Right forelimb (tissue), 1 donor: ENCODE measurements around the gene CMPK1.
"Not testable (repeated sequence)": the region's sequence is repeated elsewhere in the genome, so short reads cannot be mapped to it uniquely, and the experiment has no call there.

Experiments used
- DNase-seq: peaks from one replicate; pipeline ENCODE4 v3.0.0-alpha.2; 2018

Gene CMPK1, protein sequence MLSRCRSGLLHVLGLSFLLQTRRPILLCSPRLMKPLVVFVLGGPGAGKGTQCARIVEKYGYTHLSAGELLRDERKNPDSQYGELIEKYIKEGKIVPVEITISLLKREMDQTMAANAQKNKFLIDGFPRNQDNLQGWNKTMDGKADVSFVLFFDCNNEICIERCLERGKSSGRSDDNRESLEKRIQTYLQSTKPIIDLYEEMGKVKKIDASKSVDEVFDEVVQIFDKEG

DNA sequence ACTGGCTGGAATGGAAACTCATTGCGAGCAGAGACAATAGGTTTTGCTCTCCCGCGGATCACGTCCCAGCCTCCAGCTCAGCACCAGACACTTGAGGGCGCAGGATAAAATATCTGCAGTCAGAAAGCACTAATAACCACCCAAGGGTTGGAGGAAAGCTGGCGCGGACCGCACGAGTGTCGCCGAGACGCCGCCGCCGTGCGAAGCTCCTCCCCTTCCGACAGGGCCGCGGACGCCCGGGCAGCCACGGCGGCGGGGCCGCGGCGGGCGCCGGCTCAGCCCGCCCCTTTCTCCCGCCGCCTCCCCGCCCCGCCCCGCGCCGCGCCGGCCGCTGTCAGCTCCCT, at the start of gene CMPK1:
Gene CMPK1 (plus strand): TSS at position 213 of the 344 bp plus-strand sequence. CDS start 156 bp downstream, outside the sequence.
- peak; percentile 86 for DNase-seq

DNA sequence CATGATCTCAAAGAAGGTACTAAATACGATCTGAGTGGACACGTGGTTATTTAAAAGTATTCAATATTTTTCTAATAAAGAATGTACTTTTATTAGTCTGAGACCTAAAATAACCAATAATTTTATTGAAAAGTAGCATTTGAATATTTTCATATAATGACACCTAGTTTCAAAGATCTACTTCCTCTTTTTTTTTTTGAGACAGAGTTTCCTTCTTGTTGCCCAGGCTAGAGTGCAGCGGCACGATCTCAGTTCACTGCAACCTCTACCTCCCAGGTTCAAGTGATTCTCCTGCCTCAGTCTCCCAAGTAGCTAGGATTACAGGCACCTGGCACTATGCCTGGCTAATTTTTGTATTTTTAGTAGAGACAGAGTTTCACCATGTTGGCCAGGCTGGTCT, 45.5 kb upstream of the CMPK1 start:
- DNase-seq, result not testable (repeated sequence)

DNA sequence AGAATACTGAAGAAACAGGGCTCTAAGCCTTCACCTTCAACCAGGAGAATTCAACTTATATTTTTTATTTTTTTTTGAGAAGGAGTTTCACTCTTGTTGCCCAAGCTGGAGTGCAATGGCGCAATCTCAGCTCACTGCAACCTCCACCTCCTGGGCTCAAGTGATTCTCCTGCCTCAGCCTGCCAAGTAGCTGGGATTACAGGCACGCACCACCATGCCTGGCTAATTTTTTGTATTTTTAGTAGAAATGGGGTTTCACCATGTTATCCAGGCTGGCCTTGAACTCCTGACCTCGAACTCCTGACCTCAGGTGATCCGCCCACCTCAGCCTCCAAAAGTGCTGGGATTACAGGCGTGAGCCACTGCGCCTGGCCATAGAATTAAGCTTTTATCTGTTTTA, 38.7 kb upstream of the CMPK1 start:
- DNase-seq, result not testable (repeated sequence)

DNA sequence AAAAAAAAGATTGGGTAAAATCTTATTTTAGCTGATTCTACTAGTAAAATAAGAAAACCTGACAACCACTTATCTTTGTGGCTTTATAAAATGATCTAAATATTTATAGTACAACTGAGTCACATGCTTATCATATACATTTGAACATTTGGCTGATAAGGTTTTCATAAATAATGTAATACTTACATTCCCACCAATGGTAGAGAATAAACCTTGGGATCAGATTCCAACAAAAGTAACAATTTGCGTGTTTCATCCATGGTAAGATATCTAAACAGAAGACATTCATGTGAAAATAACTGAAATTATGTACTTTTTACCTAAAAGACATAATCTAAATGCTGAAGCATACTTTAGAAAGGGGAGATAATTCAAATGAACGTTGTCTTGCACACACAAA, 38.0 kb upstream of the CMPK1 start:
- DNase-seq, result no peak

DNA sequence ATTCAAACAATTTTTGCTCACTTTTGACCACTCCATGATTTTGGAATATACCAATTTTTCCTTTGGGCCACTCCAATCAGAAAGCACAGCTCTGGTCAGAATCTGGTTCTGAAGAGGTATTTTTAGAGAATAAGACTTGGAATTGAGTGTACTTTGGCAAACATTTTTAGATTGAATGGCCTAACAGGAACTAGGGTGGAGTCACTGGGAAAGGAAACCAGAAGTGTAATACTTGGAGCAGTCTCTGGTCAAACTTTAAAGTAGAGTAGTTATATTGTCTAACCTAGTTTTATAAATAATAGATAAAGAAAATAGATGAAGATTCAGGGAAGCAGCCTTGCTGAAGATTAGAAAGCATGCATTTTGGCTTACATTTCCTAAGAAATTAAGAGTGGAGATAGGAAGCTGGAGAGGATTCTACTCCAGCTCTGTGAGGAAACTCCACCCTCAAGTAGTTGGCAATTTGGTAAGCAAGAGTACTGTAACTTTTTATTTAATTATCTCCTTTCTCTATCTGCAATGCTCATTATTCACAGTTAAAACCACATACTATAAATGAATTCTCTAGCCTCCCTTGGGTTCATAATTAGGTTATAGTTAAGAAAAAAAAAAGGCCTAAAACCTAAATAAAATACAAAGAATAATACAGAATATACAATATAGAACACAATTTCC, 35.4 kb upstream of the CMPK1 start:
- DNase-seq, result no peak

DNA sequence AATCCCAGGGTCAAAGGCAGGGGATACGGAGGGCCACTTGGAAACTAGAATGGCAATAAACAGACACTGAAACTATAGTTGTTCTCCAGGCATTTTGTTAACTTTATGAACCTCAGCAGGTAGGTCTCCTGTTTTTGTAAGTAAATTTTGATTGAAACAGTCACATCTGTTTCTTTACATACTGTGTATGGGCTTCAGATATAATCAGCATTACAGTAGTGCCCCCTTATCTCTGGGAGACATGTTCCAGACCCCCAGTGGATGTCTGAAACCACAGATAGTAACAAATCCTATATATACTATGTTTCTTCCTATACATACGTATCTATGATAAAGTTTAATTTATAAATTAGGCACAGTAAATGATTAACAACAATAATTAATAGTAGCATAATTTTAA, 31.1 kb upstream of the CMPK1 start:
- DNase-seq, result no peak

DNA sequence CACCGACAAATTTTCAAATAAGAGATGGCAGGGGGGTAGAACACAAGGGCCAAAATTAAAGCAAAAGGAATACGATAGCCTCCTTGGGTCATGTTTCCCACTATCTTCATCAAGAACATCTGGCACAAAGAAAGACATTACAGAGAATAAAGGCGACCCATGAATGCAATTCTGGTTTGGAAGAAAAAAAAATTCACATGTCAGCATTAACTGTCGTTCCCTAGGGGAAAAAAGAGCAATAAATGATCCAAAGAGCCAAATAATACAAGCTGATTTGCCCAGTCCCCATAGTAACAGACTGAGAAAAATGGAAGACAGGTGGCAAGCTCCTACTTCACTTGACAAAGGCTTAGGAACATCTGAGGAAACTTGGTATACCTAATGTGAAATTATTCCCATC, 24.2 kb upstream of the CMPK1 start:
- DNase-seq, result no peak

DNA sequence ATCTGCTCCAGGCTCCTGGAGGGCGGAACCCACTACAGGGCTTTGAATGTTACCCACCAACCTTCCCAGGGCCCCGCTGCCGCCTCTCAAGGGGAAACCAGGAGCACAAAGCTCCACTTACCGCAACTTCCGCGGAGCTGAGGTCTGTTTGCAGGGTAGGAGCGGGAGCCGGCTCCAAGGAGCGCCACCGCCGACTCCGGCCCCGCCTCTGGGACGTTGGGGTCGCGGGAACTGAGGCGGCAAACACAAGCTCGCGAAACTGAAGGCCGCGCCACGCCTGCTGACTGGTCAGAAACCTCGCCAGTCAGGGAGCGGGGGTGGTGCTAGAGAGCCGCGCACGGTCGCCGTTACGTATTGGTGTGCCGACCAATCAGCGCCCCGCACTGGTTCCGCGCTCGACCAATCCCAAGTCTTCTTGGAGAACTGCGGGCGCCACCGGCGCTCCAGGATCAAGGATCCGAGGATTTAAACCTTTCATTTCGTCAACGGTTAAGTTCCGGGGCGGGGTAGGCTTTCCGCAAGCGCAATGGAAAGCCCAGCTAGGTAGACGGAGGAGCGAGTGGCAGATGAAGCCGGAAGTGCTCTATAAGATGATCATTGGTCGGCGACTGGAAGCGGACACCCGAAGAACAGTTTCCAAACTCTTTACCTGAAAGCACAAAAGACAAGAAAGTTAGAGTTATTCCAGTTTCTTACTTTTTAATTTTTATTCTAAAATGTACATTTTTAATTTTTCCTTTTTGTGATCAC, 19.5 kb upstream of the CMPK1 start, which contains the start of gene STIL:
Gene STIL (minus strand): TSS at position 233 of the 750 bp plus-strand sequence. CDS start 3,828 bp downstream, outside the sequence.
- peak; percentile 99 for DNase-seq

DNA sequence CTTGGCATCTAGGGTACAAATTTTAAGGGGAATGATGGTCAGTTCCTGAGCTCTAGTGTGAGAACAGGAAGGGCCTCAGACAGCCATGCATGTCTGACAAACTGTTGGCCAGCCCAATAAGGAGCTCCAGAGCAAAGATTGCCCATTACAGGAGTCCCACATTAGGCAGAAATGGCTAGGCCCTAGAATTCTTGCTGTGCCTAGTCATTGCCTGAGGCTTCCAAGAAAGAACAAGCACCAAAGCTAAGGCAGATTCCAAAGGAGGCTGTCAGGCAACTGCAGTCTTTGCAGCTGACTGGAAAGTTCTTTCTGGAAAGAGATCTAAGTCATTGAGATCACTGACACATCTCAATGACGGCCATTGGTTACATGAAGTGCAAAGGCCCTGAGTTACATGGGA, 15.7 kb upstream of the CMPK1 start:
- no peak for DNase-seq

DNA sequence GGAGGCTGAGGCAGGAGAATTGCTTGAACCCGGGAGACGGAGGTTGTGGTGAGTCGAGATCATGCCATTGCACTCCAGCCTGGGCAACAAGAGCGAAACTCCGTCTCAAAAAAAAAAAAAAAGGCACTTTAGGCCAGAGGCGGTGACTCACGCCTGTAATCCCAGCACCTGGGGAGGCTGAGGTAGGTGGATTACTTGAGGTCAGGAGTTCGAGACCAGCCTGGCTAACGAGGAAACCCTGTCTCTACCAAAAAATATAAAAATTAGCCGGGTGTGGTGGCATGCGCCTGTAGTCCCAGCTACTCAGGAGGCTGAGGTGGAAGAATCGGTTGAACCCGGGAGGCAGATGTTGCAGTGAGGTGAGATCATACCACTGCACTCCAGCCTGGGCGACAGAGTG, 13.6 kb upstream of the CMPK1 start:
- not testable (repeated sequence) for DNase-seq

DNA sequence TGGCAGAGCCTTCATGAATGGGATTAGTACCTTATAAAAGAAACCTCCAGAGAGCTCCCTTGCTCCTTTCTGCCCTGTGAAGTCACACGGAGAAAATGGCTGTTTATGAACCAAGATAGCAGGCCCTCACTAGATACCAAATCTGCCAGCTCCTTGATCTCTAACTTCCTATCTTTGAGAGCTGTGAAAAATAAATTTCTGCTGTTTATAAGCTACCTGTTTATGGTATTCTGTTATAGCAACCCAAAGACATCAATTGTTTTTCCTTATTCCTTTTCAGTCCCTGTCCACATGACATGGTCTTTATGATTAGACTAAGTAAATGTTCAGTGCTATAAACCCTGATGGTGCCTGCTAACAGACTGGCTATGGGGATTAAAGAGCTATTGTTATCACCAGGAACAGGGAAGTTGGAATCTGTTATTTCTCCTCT, 10.0 kb upstream of the CMPK1 start:
- DNase-seq, result no peak

DNA sequence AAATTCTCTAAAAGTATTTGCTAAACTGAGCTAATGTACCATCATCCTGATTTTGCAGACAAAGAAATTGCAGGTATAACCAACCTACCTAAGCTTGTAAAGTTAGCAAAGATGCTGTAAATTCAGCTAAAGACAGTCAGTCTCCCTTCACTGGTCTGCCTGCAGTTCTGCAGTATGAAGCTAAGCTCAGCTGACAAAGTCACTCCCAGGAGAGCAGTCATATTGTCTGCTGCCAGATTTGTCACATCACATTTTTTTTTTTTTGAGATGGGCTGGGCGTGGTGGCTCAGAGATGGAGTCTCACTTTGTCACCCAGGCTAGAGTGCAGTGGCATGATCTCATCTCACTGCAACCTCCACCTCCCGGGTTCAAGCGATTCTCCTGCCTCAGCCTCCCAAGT, 8.9 kb upstream of the CMPK1 start:
- DNase-seq, result no peak

DNA sequence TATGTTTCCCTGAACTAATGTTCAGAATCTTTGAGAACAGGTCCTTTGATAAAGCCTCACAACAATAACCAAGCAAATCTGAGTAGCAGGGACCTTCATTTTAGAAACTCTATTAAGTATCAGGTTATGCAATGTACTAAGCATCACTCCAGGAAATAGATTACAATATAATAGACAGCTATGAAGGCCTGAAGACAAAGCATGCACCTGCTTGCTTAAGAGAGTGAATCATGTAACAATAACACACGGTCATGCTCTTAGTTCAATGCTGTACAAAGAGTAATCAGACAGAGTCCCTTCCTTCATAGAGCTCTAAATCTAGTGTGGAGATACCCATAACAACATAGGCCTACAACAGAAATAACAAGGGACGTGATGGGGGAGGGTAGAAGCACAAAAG, 8.1 kb upstream of the CMPK1 start:
- no peak for DNase-seq

DNA sequence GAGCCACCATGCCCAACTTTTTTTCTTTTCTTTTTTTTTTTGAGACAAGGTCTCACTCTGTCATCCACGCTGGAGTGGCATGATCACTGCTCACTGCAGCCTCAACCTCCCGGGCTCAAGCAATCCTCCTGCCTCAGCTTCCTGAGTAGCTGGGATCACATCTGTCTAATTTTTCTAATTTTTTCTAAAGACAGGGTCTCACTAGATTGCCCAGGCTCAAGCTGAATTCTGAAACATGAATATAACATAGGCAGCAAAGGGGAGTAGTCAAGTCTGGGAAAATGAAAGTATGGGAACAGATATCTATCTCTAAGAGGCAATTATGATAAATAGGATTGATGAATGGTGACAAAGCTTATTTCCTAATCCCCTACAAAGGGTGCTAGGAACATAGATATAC, 7.3 kb upstream of the CMPK1 start:
- no peak for DNase-seq

DNA sequence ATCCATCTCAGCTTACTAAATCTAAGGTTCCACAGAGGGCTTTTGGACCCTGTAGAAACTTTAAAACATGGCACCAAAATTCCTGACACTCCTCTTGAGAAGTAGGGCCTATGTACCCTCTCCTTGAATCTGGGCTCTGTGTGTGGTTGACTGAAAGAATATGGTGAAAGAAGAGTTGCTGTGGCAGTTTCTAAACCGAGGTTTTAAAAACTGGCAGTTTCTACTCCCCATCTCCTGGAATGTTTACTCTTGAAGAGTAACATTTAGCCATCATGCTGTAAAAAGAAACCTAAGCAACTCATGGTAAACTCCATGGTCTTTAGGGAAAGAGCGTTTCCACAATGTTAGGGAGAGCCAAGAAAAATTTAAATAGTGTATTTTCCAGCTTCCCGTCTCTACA, 4.6 kb upstream of the CMPK1 start:
- no peak for DNase-seq

DNA sequence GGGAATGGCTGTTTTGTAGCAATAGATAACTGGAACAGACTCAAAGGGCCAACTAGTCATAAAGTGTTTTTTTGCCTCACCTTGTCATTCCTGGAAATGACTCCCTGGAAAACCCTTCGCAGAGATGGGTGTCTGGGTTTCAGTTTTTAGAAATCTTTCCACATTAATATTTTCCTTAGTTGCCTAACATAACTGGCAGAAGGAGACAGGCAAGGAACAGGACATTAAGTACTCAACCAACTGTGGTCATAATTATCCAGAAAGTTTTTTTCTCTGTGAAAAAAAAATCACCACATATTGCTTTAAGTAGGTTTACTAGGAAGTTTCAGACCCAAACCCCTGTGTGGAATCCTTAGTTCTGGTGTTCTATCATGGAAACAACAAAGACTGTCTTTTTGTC, 3.4 kb upstream of the CMPK1 start:
- no peak for DNase-seq

DNA sequence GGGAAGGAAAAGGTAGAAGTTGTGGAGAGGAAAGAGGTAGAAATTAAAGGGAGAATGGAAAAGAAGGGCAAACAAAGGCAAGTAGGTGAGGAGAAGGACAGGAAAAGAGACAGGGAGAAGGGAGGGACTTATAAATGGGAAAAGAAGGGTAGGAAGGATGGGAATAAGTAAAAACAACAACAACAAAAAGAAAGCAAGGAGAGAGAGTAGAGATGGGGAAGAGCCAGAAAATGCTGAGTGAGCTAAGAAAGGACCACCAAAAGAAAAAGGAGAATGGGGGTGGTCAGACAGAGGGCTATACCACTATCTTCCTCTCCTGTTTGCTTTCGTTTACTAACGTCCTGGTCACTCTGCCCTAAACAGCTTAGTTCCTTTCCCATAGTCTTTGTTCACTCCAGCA, 1.7 kb upstream of the CMPK1 start:
- DNase-seq, result no peak

DNA sequence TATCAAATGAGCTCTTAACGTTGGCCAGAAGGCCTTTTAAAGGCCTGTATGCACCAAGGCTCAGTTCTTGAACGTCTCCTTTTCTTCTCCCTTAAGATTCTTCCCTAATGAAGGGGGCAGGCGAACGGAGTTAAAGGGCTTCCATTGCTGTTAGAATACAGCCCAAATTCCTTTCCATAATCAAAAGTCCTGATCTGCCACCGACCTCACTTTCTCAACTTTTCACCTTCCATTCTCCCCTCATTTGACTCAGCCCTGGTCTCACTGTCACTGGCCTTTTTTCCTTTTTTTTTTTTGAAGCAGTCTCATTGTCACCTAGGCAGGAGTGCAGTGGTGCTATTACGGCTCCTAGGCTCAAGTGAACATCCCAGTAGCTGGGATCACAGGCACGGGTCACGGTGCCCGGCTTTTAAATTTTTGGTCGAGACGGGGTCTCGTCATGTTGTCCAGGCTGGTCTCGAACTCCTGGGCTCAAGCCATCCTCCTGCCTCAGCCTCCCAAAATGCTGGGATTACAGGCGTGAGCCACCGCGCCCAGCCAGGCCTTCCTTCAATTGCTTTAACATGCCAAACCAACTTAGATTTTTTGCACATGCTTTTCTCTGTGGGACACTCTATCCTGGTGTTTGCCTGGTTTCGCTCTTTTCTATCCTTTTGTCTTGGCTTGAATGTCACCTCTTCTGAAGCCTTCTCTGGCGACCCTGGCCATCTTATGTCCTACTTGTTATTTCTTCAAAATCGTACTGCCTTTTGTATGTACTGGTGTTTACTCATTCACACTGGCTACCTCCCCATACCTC, 612 bp upstream of the CMPK1 start:
- DNase-seq, result no peak

DNA sequence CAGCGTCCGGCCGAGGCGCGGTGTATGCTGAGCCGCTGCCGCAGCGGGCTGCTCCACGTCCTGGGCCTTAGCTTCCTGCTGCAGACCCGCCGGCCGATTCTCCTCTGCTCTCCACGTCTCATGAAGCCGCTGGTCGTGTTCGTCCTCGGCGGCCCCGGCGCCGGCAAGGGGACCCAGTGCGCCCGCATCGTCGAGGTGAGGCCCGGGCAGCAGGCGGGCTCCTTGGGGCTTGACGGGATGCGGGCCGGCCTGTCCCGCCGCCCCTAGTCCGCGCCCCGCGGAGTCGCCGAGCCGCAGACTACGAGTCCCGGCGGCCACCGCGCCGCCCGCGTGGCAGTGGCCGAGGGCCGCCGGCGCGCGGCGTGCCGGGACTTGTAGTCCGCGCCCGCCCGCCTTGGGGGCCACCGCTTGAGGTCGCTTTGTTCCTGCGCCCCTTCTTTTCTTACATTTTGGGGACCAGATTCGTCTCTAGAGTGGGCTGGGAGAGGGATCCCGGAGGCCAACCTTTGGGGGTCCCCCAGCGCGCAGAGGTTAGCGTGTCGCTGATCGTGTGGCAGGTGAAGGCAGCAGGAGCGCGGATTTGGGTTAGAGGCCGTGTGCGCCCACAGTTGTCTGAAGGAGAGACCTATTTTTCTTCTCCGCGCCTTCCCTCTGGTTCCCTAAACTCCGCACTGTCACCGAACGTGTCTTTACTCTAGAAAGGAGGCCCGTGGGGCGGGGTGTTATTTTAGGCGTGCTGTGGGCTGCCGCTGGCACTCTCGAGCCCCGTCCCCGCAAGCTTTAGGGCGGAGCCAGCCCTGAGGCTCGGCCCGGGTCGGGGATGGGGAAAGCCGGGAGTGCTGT, 553 bp downstream of the CMPK1 start:
- DNase-seq, result peak; percentile 86

DNA sequence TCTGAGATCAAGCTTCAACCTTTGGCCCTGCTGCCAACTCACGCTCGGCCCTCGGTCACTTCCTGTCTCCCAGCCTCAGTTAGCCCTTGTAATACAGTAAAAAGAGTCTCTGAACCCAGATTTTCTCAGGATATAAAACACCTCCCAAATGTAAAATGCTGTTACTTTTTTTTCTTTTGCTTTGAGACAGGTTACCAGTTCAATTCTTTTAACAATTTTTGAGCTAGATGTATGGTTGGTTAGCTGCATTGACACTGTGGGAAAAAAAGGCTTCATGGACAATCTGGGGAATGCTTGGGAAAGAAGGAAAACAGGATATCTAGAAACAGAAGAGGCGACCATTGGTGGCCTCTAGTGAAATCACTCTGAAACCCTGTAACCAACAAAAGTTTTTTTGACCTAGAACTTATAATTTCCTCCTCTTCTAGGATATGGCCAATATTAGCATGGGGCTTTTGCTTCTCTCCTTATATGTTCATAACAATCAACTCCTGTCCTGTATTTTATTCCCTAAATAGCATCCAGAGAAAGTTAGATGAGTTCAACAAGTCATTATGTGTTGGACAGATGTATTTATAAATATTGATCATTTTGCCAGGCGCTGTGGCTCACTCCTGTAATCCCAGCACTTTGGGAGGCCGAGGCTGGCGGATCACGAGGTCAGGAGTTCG, 1.3 kb downstream of the CMPK1 start:
- DNase-seq, result no peak

DNA sequence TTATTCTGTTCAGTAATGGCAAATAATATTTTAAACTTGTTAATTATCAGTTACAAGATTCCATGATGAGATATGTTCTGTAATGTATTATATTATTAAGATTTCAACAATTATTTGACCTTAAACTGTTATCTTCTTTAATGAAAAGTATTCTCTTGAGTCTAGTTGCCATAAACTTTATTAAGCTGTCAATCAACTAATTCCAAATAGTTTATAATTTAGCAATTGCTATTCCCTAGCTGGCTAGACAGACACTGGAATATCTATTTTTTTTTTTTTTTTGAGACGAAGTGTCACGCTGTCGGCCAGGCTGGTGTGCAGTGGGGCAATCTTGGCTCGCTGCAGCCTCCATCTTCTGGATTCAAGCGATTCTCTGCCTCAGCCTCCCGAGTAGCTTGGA, 3.8 kb downstream of the CMPK1 start:
- no peak for DNase-seq
